Trophoblast cell (in vitro differentiated cells and primary cell): Measurements from ENCODE around the gene AKAP13.

Experiments
- DNase-seq, 2 donors: peaks; one replicate each; pipeline ENCODE4 v3.0.0-alpha.2; 2016
- H2AFZ ChIP-seq: 2 replicates; pipeline ENCODE4 v1.6.1; 2013; ENCODE audit warnings: low read length, moderate library complexity, mild to moderate bottlenecking; ENCODE audit not compliant: insufficient read depth, poor library complexity
- H2AK5ac ChIP-seq: 2 replicates; pipeline ENCODE4 v1.6.1; 2013; ENCODE audit warnings: mild to moderate bottlenecking, low read length
- H2BK120ac ChIP-seq: 2 replicates; pipeline ENCODE4 v1.6.1; 2013; ENCODE audit warnings: low read length, mild to moderate bottlenecking, moderate library complexity; ENCODE audit not compliant: insufficient read depth, poor library complexity
- H2BK12ac ChIP-seq: 2 replicates; pipeline ENCODE4 v1.6.1; 2013; ENCODE audit warnings: mild to moderate bottlenecking, low read length, moderate library complexity
- H2BK5ac ChIP-seq: 2 replicates; pipeline ENCODE4 v1.6.1; 2013; ENCODE audit warnings: low read length, low read depth, moderate library complexity, mild to moderate bottlenecking; ENCODE audit not compliant: poor library complexity
- H3K14ac ChIP-seq: 2 replicates; pipeline ENCODE4 v1.6.1; 2013; ENCODE audit warnings: mild to moderate bottlenecking, low read length
- H3K18ac ChIP-seq: 2 replicates; pipeline ENCODE4 v1.6.1; 2013; ENCODE audit warnings: mild to moderate bottlenecking, low read length
- H3K23ac ChIP-seq: 2 replicates; pipeline ENCODE4 v1.6.1; 2013; ENCODE audit warnings: low read length
- H3K27ac ChIP-seq: 2 replicates; pipeline ENCODE4 v1.5.1; 2013; ENCODE audit warnings: low read depth, mild to moderate bottlenecking, inconsistent platforms, low read length, moderate library complexity
- H3K27me3 ChIP-seq: 2 replicates; pipeline ENCODE4 v1.6.1; 2013; ENCODE audit warnings: inconsistent platforms, mild to moderate bottlenecking, low read length, moderate library complexity; ENCODE audit not compliant: insufficient read depth
- H3K36me3 ChIP-seq, 2 experiments: 1 replicate in 1 of 2; 2 replicates in 1 of 2; pipeline ENCODE4 v1.6.1; 2013; ENCODE audit warnings: low read length in 2 of 2, mild to moderate bottlenecking in 2 of 2, moderate library complexity in 1 of 2; ENCODE audit not compliant: insufficient read depth in 2 of 2, control insufficient read depth in 1 of 2
- H3K4ac ChIP-seq: 2 replicates; pipeline ENCODE4 v1.6.1; 2013; ENCODE audit warnings: low read depth, mild to moderate bottlenecking, low read length, moderate library complexity
- H3K4me1 ChIP-seq, 2 experiments: 1 replicate in 1 of 2; 2 replicates in 1 of 2; pipeline ENCODE4 v1.6.1; 2013; ENCODE audit warnings: low read length in 2 of 2, mild to moderate bottlenecking in 2 of 2, moderate library complexity in 1 of 2; ENCODE audit not compliant: insufficient read depth in 2 of 2, control insufficient read depth in 1 of 2
- H3K4me2 ChIP-seq: 2 replicates; pipeline ENCODE4 v1.6.1; 2013; ENCODE audit warnings: inconsistent platforms, mild to moderate bottlenecking, low read length, moderate library complexity
- H3K4me3 ChIP-seq: 2 replicates; pipeline ENCODE4 v1.5.1; 2013; ENCODE audit warnings: mild to moderate bottlenecking, low read depth, low read length, inconsistent platforms
- H3K79me1 ChIP-seq: one replicate; pipeline ENCODE4 v1.6.1; 2013; ENCODE audit warnings: low read length
- H3K79me2 ChIP-seq: 2 replicates; pipeline ENCODE4 v1.6.1; 2013; ENCODE audit warnings: low read length, mild to moderate bottlenecking; ENCODE audit not compliant: control insufficient read depth, insufficient read depth, poor library complexity
- H3K9ac ChIP-seq: 2 replicates; pipeline ENCODE4 v1.6.1; 2013; ENCODE audit warnings: mild to moderate bottlenecking, low read length
- H3K9me3 ChIP-seq: 2 replicates; pipeline ENCODE4 v1.6.1; 2013; ENCODE audit warnings: low read depth, mild to moderate bottlenecking, control low read depth, inconsistent platforms, low read length; ENCODE audit not compliant: insufficient read depth
- H4K12ac ChIP-seq: 2 replicates; pipeline ENCODE4 v1.6.1; 2013; ENCODE audit warnings: low read depth, mild to moderate bottlenecking, low read length, moderate library complexity
- H4K8ac ChIP-seq: 2 replicates; pipeline ENCODE4 v1.6.1; 2013; ENCODE audit warnings: low read depth, mild to moderate bottlenecking, low read length, moderate library complexity
- H4K91ac ChIP-seq: one replicate; pipeline ENCODE4 v1.6.1; 2013; ENCODE audit warnings: low read depth, mild to moderate bottlenecking, low read length, moderate library complexity
- WGBS: extraction: QIAGEN DNeasy Blood & Tissue Kit; methylation state at CpG from one replicate; pipeline ENCODE4 v1.1.7; 2013; ENCODE audit warnings: missing lambda C conversion rate; ENCODE audit not compliant: insufficient read length, insufficient coverage; ENCODE audit errors: extremely low coverage; 5-methylcytosine and 5-hydroxymethylcytosine counted together

AKAP13 gene

DNA sequence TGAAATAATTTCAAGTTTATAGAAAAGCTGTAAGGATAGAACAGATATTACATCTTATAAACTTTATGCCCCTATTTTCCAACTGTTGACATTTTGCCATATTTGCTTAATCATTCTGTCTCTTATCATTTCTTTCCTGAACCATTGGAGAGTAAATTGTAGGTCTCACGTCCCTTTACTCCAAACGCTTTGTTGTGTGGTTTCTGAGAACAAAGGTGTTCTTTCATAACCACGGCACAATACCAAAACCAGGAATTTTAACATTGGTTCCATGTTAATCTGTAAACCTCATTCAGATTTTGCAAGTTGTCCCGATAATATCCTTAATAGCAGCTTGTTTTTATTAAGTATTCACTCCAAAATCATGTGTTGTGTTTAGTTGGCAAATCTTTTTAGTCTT lies 134.8 kb downstream of the AKAP13 start:
- H4K8ac ChIP-seq = no peak overlapping the region
- no peak overlapping the region for H2AFZ ChIP-seq
- no peaks in the 10 kb centered on the region for H3K9me3 ChIP-seq
- no peak overlapping the region for H3K23ac ChIP-seq
- H3K36me3 ChIP-seq = peaks cover 0 to 1% of the 10 kb centered on the region in 2 experiments
- no peak overlapping the region for H3K14ac ChIP-seq
- peaks cover 2 to 7% of the 10 kb centered on the region in 2 experiments for H3K4me1 ChIP-seq
- no peak overlapping the region for H3K4me2 ChIP-seq
- no peak overlapping the region for H3K27ac ChIP-seq
- H2AK5ac ChIP-seq = no peak overlapping the region
- H4K91ac ChIP-seq = no peak overlapping the region
- no peaks in the 10 kb centered on the region for H3K79me1 ChIP-seq
- H3K4me3 ChIP-seq = no peak overlapping the region
- DNase-seq = no peak
- H2BK12ac ChIP-seq = no peak overlapping the region
- no CpG with 5 or more reads among the region's 4 CpGs for WGBS
- no peak overlapping the region for H3K18ac ChIP-seq
- no peak overlapping the region for H3K4ac ChIP-seq
- H2BK5ac ChIP-seq = no peak overlapping the region
- H3K9ac ChIP-seq = no peak overlapping the region
- H4K12ac ChIP-seq = no peak overlapping the region
- H3K27me3 ChIP-seq = no peaks in the 10 kb centered on the region
- no peaks in the 10 kb centered on the region for H3K79me2 ChIP-seq
- H2BK120ac ChIP-seq = no peak overlapping the region

DNA sequence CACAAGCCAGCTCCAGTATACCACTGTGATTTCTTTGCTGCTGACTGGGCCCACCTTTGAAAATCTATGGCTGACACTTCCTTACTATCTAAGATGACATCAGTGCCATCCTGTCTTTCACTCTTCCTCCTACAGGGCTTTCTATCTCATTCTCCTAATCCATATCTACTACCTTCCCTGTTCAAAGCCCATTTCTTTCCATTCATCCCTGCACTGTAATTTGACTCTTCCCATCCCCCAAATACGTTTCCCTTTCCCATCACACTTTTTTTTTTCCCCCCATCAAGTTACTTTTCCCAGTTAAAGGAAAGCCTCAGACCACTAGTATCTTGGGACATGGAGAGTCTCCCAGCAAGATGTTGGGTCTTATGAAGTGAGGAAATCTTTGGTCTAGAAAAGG lies 136.7 kb downstream of the AKAP13 start:
- 100% methylated on average over 1 of the region's 1 CpG for WGBS
- no peak overlapping the region for H3K4me2 ChIP-seq
- no peak overlapping the region for H2AFZ ChIP-seq
- H3K9ac ChIP-seq = no peak overlapping the region
- H3K79me2 ChIP-seq = no peaks in the 10 kb centered on the region
- no peak overlapping the region for H3K27ac ChIP-seq
- no peak overlapping the region for H4K12ac ChIP-seq
- no peak overlapping the region for H2BK12ac ChIP-seq
- no peak overlapping the region for H3K4ac ChIP-seq
- no peak overlapping the region for H3K23ac ChIP-seq
- H3K4me1 ChIP-seq = peaks cover 2 to 6% of the 10 kb centered on the region in 2 experiments
- no peak overlapping the region for H3K14ac ChIP-seq
- H3K4me3 ChIP-seq = no peak overlapping the region
- H2BK5ac ChIP-seq = no peak overlapping the region
- H3K27me3 ChIP-seq = no peaks in the 10 kb centered on the region
- H3K36me3 ChIP-seq = peaks cover 0 to 1% of the 10 kb centered on the region in 2 experiments
- H2AK5ac ChIP-seq = no peak overlapping the region
- H3K18ac ChIP-seq = no peak overlapping the region
- DNase-seq = no peak
- no peak overlapping the region for H4K8ac ChIP-seq
- no peak overlapping the region for H4K91ac ChIP-seq
- no peaks in the 10 kb centered on the region for H3K79me1 ChIP-seq
- H2BK120ac ChIP-seq = no peak overlapping the region
- H3K9me3 ChIP-seq = no peaks in the 10 kb centered on the region

DNA sequence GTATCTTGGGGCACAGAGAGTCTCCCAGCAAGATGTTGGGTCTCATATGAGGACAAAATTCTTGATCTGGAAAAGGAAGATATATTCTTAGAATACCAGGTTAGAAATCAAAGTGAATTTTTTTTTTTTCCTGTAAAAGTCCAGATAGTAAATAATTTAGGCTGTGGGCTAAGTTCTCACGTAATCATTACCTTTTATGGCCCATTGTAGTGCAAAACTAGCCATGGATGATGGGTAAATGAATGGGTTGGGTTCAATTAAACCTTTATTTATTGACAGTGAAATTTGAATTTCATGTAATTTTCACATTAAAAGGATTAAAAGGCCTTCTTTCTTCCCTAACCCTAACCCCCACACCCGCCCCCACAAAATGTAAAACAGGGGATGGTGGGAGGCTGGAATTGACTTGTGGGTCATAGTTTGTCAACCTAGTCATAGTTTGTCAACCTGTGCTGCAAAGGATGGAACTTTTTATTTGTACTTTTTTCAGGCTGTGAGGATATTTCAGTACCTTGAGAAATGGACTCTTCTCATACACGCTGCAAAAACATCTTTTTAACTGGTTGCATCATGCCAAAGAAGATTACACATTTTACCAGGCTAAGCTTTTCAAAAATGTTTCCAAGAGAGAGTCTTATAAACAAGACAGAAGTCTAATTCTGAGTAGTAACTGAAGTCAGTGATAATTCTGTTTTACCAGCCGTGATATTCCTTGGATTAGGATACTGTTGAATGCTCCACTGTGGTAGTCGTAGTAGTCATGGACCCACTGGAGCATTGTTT lies 138.8 kb downstream of the AKAP13 start:
- Histone ChIP-seq H3K4ac (no peak overlapping the region), H4K12ac (no peak overlapping the region), H3K14ac (no peak overlapping the region), H3K4me1 (peaks cover 0 to 3% of the 10 kb centered on the region in 2 experiments), H2BK12ac (no peak overlapping the region), H4K8ac (no peak overlapping the region), H3K4me2 (no peak overlapping the region), H3K36me3 (peaks cover 0 to 1% of the 10 kb centered on the region in 2 experiments), H4K91ac (no peak overlapping the region), H3K79me1 (no peaks in the 10 kb centered on the region), H3K79me2 (no peaks in the 10 kb centered on the region), H2AK5ac (no peak overlapping the region), H3K18ac (no peak overlapping the region), H3K9me3 (no peaks in the 10 kb centered on the region), H3K23ac (no peak overlapping the region), H3K4me3 (no peak overlapping the region), H2AFZ (no peak overlapping the region), H2BK120ac (no peak overlapping the region), H3K27me3 (no peaks in the 10 kb centered on the region), H3K27ac (no peak overlapping the region), H2BK5ac (no peak overlapping the region), H3K9ac (no peak overlapping the region)
- no peak for DNase-seq
- WGBS = no CpG with 5 or more reads among the region's 5 CpGs

DNA sequence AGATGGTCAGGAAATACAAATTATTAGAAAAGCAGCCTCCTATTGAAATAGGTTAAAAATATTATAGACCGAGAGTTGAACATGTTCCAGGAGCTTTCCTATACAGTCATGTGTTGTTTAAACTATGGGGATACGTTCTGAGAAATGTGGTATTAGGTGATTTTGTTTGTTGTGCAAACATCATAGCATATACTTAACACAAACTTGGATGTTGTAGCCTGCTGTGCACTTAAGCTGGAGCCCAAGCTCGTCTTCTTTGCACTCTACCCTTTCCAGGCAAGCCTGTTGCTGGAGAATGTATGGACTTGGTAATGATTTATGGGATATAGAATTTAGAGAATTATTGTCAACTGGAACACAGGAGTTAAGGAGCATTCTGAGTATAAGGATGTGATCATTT lies 140.2 kb downstream of the AKAP13 start:
- H3K27ac ChIP-seq = no peak overlapping the region
- no peak overlapping the region for H2AK5ac ChIP-seq
- no peaks in the 10 kb centered on the region for H3K27me3 ChIP-seq
- peaks cover 0 to 1% of the 10 kb centered on the region in 2 experiments for H3K36me3 ChIP-seq
- no peak overlapping the region for H3K4ac ChIP-seq
- no peak overlapping the region for H3K4me2 ChIP-seq
- no peaks in the 10 kb centered on the region for H3K79me2 ChIP-seq
- H2BK5ac ChIP-seq = no peak overlapping the region
- H3K14ac ChIP-seq = no peak overlapping the region
- H2BK12ac ChIP-seq = no peak overlapping the region
- H3K23ac ChIP-seq = no peak overlapping the region
- no peak overlapping the region for H4K12ac ChIP-seq
- no peak overlapping the region for H4K91ac ChIP-seq
- no peak overlapping the region for H3K9ac ChIP-seq
- H3K4me1 ChIP-seq = peaks cover 0 to 3% of the 10 kb centered on the region in 2 experiments
- no peak overlapping the region for H3K18ac ChIP-seq
- H4K8ac ChIP-seq = no peak overlapping the region
- no peak overlapping the region for H2AFZ ChIP-seq
- H2BK120ac ChIP-seq = no peak overlapping the region
- no peak overlapping the region for H3K4me3 ChIP-seq
- DNase-seq = no peak
- H3K79me1 ChIP-seq = no peaks in the 10 kb centered on the region
- no CpG with 5 or more reads among the region's 3 CpGs for WGBS
- H3K9me3 ChIP-seq = no peaks in the 10 kb centered on the region
